Effector CD4-positive, alpha-beta T cell (primary cell): ENCODE results near the gene NCLN.
"Not testable (repeated sequence)": the region's sequence is repeated elsewhere in the genome, so short reads cannot be mapped to it uniquely, and the experiment has no call there.

ENCODE experiments used
- DNase-seq: peaks from one replicate; pipeline ENCODE4 v3.0.0-alpha.2; 2020

Gene NCLN

GRCh38 chr19:3184847-3185460 lies 776 bp upstream of the NCLN start:
- peak; percentile 69 for DNase-seq

- no peak for DNase-seq
Observed at GRCh38 chr19:3186160-3186688, 494 bp downstream of the NCLN start.

GRCh38 chr19:3186891-3187661 lies 1.3 kb downstream of the NCLN start:
- DNase-seq = no peak

GRCh38 chr19:3187662-3188511 lies 2.2 kb downstream of the NCLN start:
- no peak for DNase-seq

GRCh38 chr19:3188627-3189596 lies 3.2 kb downstream of the NCLN start:
- no peak for DNase-seq

GRCh38 chr19:3189702-3190469 lies 4.2 kb downstream of the NCLN start:
- DNase-seq = no peak

- DNase-seq = no peak
Observed at GRCh38 chr19:3190470-3190770, 4.7 kb downstream of the NCLN start.

GRCh38 chr19:3190921-3191805 lies 5.4 kb downstream of the NCLN start:
- DNase-seq = no peak

GRCh38 chr19:3191806-3192104 lies 6.0 kb downstream of the NCLN start:
- DNase-seq = not testable (repeated sequence)

GRCh38 chr19:3192228-3192635 lies 6.5 kb downstream of the NCLN start:
- no peak for DNase-seq

- no peak for DNase-seq
Observed at GRCh38 chr19:3192684-3193083, 7.0 kb downstream of the NCLN start.

- DNase-seq = no peak
Observed at GRCh38 chr19:3193256-3194105, 7.8 kb downstream of the NCLN start.

GRCh38 chr19:3194106-3195087 lies 8.7 kb downstream of the NCLN start:
- no peak for DNase-seq

- no peak for DNase-seq
Observed at GRCh38 chr19:3196064-3196932, 10.6 kb downstream of the NCLN start.

- no peak for DNase-seq
Observed at GRCh38 chr19:3196933-3197205, 11.1 kb downstream of the NCLN start.

- DNase-seq = no peak
Observed at GRCh38 chr19:3198901-3199700, 13.4 kb downstream of the NCLN start.
